ENCODE measurements around the gene EPHA1.

Gene EPHA1

GRCh38 chr7:143401265-143401664, 7.4 kb downstream of the EPHA1 start:
- Histone ChIP-seq H3K4me3 (ENCODE audit: extremely low read depth, insufficient read depth, low read length, poor library complexity, severe bottlenecking) (no peak overlapping the region), H3K4me1 (ENCODE audit: control insufficient read depth, insufficient read depth, low read length, poor library complexity, severe bottlenecking) (no peaks in the 10 kb centered on the region), H3K9me3 (ENCODE audit: control insufficient read depth, low read length) (no peaks in the 10 kb centered on the region), H3K36me3 (ENCODE audit: control insufficient read depth, insufficient read depth, low read length) (no peaks in the 10 kb centered on the region), H3K27ac (ENCODE audit: low read depth, low read length, severe bottlenecking) (no peak overlapping the region)
- WGBS, 2 experiments (ENCODE audit: insufficient coverage in 2 of 2), result 95 to 100% methylated on average over 10 to 12 of the region's 12 CpGs

- 92 to 96% methylated on average over 12 to 16 of the region's 20 CpGs for WGBS, 2 experiments (ENCODE audit: insufficient coverage in 2 of 2)
- H3K4me3 ChIP-seq (ENCODE audit: extremely low read depth, insufficient read depth, low read length, poor library complexity, severe bottlenecking), result no peak overlapping the region
- H3K4me1 ChIP-seq (ENCODE audit: control insufficient read depth, insufficient read depth, low read length, poor library complexity, severe bottlenecking), result peaks cover 3% of the 10 kb centered on the region
- no peaks in the 10 kb centered on the region for H3K9me3 ChIP-seq (ENCODE audit: control insufficient read depth, low read length)
- no peaks in the 10 kb centered on the region for H3K36me3 ChIP-seq (ENCODE audit: control insufficient read depth, insufficient read depth, low read length)
- H3K27ac ChIP-seq (ENCODE audit: low read depth, low read length, severe bottlenecking), result no peak overlapping the region
Measured at GRCh38 chr7:143399642-143400041, 9.0 kb downstream of the EPHA1 start.

DNA sequence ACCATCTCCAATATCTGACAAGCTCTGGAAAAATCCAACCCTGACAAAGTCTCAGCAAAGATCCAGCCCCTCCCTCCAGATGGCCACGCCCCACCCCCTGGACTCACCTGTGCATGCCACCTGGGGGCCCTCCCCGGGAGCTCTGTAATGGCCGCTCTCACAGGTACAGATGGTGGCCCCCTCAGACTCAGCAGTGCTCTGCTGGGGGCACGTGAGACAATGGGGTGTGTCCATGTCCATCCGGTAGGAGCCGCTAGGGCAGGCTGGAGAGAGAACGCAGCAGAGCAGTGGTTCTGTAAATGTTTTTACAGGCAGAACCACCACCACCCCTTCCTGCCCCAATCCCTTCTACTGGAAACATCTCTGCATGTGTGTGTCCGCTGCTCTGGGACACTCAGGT, 9.5 kb downstream of the EPHA1 start:
- Histone ChIP-seq H3K27ac (ENCODE audit: low read depth, low read length, severe bottlenecking) (no peak overlapping the region), H3K4me1 (ENCODE audit: control insufficient read depth, insufficient read depth, low read length, poor library complexity, severe bottlenecking) (peaks cover 3% of the 10 kb centered on the region), H3K9me3 (ENCODE audit: control insufficient read depth, low read length) (no peaks in the 10 kb centered on the region), H3K4me3 (ENCODE audit: extremely low read depth, insufficient read depth, low read length, poor library complexity, severe bottlenecking) (no peak overlapping the region), H3K36me3 (ENCODE audit: control insufficient read depth, insufficient read depth, low read length) (no peaks in the 10 kb centered on the region)
- 90 to 96% methylated on average over 7 to 8 of the region's 8 CpGs for WGBS, 2 experiments (ENCODE audit: insufficient coverage in 2 of 2)

DNA sequence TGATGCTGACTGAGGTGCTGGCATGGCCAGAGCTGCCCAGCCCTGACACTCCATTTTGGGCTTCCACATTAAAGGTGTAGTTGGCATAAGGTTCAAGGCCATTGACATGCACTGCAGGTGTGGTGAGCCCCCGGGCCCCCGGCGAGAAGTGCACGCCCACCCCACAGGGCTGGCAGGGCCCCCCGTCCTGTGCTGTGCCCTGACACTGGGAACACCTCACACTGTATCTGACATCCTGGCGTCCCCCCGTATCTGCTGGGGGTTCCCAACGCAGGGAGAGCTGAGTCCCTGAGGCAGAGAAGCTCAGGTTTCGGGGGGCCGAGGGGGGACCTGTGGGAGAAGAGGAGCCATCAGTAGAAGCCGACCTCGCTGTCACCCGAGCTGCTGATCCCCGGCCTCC, 10.0 kb downstream of the EPHA1 start:
- Histone ChIP-seq H3K4me3 (ENCODE audit: extremely low read depth, insufficient read depth, low read length, poor library complexity, severe bottlenecking) (no peak overlapping the region), H3K27ac (ENCODE audit: low read depth, low read length, severe bottlenecking) (no peak overlapping the region), H3K36me3 (ENCODE audit: control insufficient read depth, insufficient read depth, low read length) (no peaks in the 10 kb centered on the region), H3K9me3 (ENCODE audit: control insufficient read depth, low read length) (no peaks in the 10 kb centered on the region), H3K4me1 (ENCODE audit: control insufficient read depth, insufficient read depth, low read length, poor library complexity, severe bottlenecking) (peaks cover 3% of the 10 kb centered on the region)
- WGBS, 2 experiments (ENCODE audit: insufficient coverage in 2 of 2), result 88 to 95% methylated on average over 7 to 9 of the region's 14 CpGs

GRCh38 chr7:143397710-143398530, 10.7 kb downstream of the EPHA1 start:
- Histone ChIP-seq H3K4me1 (ENCODE audit: control insufficient read depth, insufficient read depth, low read length, poor library complexity, severe bottlenecking) (peaks cover 3% of the 10 kb centered on the region), H3K27ac (ENCODE audit: low read depth, low read length, severe bottlenecking) (no peak overlapping the region), H3K4me3 (ENCODE audit: extremely low read depth, insufficient read depth, low read length, poor library complexity, severe bottlenecking) (no peak overlapping the region), H3K9me3 (ENCODE audit: control insufficient read depth, low read length) (no peaks in the 10 kb centered on the region), H3K36me3 (ENCODE audit: control insufficient read depth, insufficient read depth, low read length) (no peaks in the 10 kb centered on the region)
- 91 to 94% methylated on average over 15 of the region's 16 CpGs for WGBS, 2 experiments (ENCODE audit: insufficient coverage in 2 of 2)

DNA sequence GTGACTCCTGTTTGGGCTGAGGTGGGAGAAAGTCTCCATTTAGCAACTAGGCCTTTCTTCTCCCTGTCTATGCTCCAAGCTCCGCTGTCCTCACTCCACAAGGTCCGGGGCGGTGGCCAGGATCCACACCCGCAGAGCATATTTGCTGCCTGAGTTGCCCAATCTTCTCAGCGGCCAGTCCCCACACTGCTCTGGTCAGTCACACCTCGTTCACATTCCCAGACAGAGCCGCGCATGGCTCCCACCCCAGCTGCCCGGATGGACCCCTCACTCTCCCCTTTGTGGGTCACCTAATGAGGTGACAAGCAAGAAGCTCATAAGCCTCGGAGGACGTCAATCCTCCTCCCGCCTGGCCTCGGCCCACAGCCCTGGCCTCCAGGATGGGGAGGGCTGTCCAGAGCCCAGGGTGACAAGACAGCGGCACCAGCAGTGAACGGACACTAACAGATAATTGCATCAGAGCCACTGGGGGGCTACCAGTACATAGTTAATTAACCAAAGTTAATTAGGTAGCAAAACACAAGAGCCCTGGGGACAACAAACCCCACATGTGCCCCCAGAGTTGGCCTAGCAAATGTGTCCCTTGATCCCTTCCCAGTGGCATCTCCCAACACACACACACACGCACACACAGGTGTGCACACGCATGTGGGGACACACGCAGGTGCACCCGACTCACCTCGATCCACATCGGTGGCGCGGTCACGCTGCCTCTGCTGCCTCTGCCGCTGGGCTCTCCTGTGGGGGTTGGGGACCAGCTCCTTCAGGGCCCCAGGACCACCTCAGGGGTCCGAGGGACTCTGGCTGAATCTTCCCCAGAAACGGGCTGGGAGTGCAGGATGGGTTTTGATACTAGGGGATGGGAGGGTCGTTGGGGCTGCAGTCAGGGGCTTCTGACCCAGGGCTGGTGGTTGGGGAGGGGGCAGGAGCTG, 11.8 kb downstream of the EPHA1 start:
- peaks cover 5% of the 10 kb centered on the region for H3K36me3 ChIP-seq (ENCODE audit: control insufficient read depth, insufficient read depth, low read length)
- H3K27ac ChIP-seq (ENCODE audit: low read depth, low read length, severe bottlenecking), result no peak overlapping the region
- peaks cover 3% of the 10 kb centered on the region for H3K4me1 ChIP-seq (ENCODE audit: control insufficient read depth, insufficient read depth, low read length, poor library complexity, severe bottlenecking)
- no peaks in the 10 kb centered on the region for H3K9me3 ChIP-seq (ENCODE audit: control insufficient read depth, low read length)
- H3K4me3 ChIP-seq (ENCODE audit: extremely low read depth, insufficient read depth, low read length, poor library complexity, severe bottlenecking), result no peak overlapping the region
- 90 to 94% methylated on average over 23 to 27 of the region's 28 CpGs for WGBS, 2 experiments (ENCODE audit: insufficient coverage in 2 of 2)

GRCh38 chr7:143396182-143396581, 12.5 kb downstream of the EPHA1 start:
- no peak overlapping the region for H3K27ac ChIP-seq (ENCODE audit: low read depth, low read length, severe bottlenecking)
- H3K36me3 ChIP-seq (ENCODE audit: control insufficient read depth, insufficient read depth, low read length), result peaks cover 12% of the 10 kb centered on the region
- H3K4me1 ChIP-seq (ENCODE audit: control insufficient read depth, insufficient read depth, low read length, poor library complexity, severe bottlenecking), result peaks cover 9% of the 10 kb centered on the region
- 55 to 80% methylated on average over 2 to 7 of the region's 7 CpGs for WGBS, 2 experiments (ENCODE audit: insufficient coverage in 2 of 2)
- no peak overlapping the region for H3K4me3 ChIP-seq (ENCODE audit: extremely low read depth, insufficient read depth, low read length, poor library complexity, severe bottlenecking)
- no peaks in the 10 kb centered on the region for H3K9me3 ChIP-seq (ENCODE audit: control insufficient read depth, low read length)

GRCh38 chr7:143395187-143396149, 13.2 kb downstream of the EPHA1 start:
- WGBS, 2 experiments (ENCODE audit: insufficient coverage in 2 of 2), result 87 to 89% methylated on average over 17 of the region's 21 CpGs
- Histone ChIP-seq H3K27ac (ENCODE audit: low read depth, low read length, severe bottlenecking) (no peak overlapping the region), H3K4me3 (ENCODE audit: extremely low read depth, insufficient read depth, low read length, poor library complexity, severe bottlenecking) (no peak overlapping the region)

DNA sequence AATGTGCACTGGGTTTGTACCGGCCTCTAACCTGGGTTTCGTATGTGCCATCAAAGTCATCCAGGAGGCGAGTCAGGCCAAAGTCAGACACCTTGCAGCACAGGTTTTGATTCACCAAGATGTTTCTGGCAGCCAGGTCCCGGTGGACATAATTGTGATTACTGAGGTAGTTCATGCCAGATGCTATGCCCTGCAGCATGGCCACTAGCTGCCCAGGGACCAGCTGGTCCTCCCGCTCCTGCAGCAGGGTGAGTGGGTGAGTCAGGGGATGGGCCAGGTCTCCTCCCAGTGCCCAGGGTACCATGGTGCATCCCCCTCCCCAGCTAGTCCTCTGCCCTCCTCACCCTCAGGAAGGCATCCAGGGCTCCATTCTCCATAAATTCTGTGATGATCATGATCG, 13.9 kb downstream of the EPHA1 start:
- no peak overlapping the region for H3K4me3 ChIP-seq (ENCODE audit: extremely low read depth, insufficient read depth, low read length, poor library complexity, severe bottlenecking)
- 83 to 91% methylated on average over 6 of the region's 6 CpGs for WGBS, 2 experiments (ENCODE audit: insufficient coverage in 2 of 2)
- H3K27ac ChIP-seq (ENCODE audit: low read depth, low read length, severe bottlenecking), result no peak overlapping the region
- H3K9me3 ChIP-seq (ENCODE audit: control insufficient read depth, low read length), result no peaks in the 10 kb centered on the region
- H3K4me1 ChIP-seq (ENCODE audit: control insufficient read depth, insufficient read depth, low read length, poor library complexity, severe bottlenecking), result peaks cover 17% of the 10 kb centered on the region
- peaks cover 26% of the 10 kb centered on the region for H3K36me3 ChIP-seq (ENCODE audit: control insufficient read depth, insufficient read depth, low read length)

More at GRCh38 chr7:143395187-143396149, 13.2 kb downstream of the EPHA1 start:
- peaks cover 19% of the 10 kb centered on the region for H3K36me3 ChIP-seq (ENCODE audit: control insufficient read depth, insufficient read depth, low read length)
- H3K4me1 ChIP-seq (ENCODE audit: control insufficient read depth, insufficient read depth, low read length, poor library complexity, severe bottlenecking), result peaks cover 14% of the 10 kb centered on the region
- H3K9me3 ChIP-seq (ENCODE audit: control insufficient read depth, low read length), result no peaks in the 10 kb centered on the region

DNA sequence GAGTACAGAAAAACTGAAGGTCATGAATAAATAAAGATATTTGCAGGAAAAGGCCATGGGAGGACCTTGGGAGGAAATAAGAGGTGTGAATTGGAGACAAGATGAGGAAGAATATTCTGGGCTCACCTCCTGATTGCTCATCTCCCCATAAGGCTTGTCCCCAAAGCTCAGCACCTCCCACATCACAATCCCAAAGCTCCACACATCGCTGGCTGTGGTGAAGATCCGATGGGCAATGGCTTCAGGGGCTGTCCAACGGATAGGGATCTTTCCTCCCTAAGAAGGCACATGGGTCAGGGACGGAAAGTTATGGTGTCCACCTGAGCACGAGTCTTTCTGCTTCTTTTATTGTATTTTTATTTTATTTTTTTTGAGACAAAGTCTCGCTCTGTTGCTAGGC, 14.6 kb downstream of the EPHA1 start:
- WGBS, 2 experiments (ENCODE audit: insufficient coverage in 2 of 2), result 97% methylated on average over 3 to 4 of the region's 6 CpGs
- H3K4me1 ChIP-seq (ENCODE audit: control insufficient read depth, insufficient read depth, low read length, poor library complexity, severe bottlenecking), result peaks cover 25% of the 10 kb centered on the region
- no peaks in the 10 kb centered on the region for H3K9me3 ChIP-seq (ENCODE audit: control insufficient read depth, low read length)
- no peak overlapping the region for H3K27ac ChIP-seq (ENCODE audit: low read depth, low read length, severe bottlenecking)
- peaks cover 33% of the 10 kb centered on the region for H3K36me3 ChIP-seq (ENCODE audit: control insufficient read depth, insufficient read depth, low read length)
- H3K4me3 ChIP-seq (ENCODE audit: extremely low read depth, insufficient read depth, low read length, poor library complexity, severe bottlenecking), result no peak overlapping the region
